Measurements from ENCODE around the gene TTC7B.

DNA sequence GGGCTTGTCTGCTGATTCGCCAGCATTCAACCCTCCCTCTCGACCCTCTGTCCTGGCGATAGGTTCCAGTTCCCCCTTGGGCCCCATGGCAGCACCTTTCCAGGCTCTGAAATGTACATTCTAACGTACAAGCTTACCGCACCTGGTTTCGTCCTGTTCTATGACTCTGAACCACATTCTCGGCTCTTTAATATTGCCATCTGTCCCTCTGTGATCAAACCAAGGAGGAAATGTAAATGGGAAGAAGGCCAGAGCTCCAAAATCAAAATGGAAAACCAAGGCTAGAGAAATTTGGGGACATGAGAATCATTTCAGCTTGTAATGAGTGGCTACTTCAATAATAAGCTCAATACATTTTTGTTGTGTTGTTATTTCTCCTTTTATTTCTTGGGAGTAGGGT is 117.2 kb downstream of the TTC7B start:
- no peak for TF ChIP-seq ZNF274 (IDR thresholded peaks at IDR 0.05; ENCODE audit: low read depth, low read length)
- TF ChIP-seq YY1 (IDR thresholded peaks at IDR 0.05; ENCODE audit: insufficient read depth, insufficient read length), result no peak
- no peak for TF ChIP-seq SUZ12 (IDR thresholded peaks at IDR 0.05; ENCODE audit: extremely low read depth, insufficient read depth, insufficient read length)

Measured in NT2/D1 (cell line).